ENCODE results near the gene IPO13.

Gene IPO13

DNA sequence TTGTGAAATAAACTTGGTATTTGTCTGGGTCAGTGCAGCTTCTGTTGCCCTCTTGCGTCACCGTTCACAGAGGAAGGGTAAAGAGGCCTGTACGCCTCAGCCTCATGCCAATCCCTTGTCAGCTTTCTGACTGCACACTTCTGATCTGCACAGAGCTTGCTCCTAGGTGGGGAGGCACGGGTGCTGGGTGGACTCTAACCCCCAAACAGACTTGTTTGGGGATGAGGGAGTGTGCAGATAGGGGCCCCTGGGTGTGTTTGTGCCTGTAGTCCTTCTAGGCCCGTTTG is 31.5 kb downstream of the IPO13 start:
- peak overlapping the region; percentile 93 for H3K4me2 ChIP-seq (ENCODE audit: low read depth, low read length, poor library complexity, severe bottlenecking)
- no peaks in the 10 kb centered on the region for H3K36me3 ChIP-seq (ENCODE audit: insufficient read depth, low read length)
- peak overlapping the region; percentile 72 for H3K9ac ChIP-seq (ENCODE audit: low read depth, low read length, poor library complexity, severe bottlenecking)

DNA sequence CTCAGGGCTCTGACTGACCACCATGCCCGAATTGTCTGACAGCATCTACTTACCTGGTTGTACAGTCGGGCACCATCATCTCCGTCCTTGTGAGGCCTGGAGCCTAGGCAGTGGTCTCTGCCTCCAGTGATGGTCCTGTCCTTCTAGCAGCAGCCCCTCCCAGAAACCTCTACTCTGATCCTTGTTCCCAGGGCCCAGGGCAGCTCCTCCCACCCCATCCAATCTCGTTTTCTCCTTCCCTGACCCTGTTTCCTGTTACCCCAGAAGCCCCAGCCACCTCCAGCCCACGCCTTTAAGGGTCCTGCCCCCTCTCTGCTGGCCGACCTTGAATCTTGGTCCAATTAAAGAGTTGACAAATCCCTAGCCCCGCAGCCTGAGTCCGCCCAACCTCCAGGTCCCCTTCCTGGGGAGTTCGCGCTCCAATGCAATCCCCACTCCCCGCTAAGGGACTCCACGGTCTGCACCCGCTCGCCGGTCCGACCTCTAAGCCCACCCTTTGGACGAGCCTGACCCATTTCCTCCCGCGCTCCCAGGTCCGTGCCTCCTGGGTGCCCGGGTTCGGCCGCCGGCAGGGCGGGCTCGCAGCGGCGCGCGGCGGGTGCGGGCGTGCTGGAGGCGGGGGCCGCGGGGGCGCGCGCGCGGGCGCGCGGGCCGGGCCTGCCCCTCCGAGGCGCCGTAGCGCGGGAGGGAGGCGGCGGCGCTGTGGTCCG is 32.0 kb downstream of the IPO13 start, which contains the start of gene B4GALT2:
Gene B4GALT2, plus strand, starts transcription at position 660 of the 710 bp plus-strand sequence. CDS start 1,951 bp downstream, outside the sequence.
- H3K36me3 ChIP-seq (ENCODE audit: insufficient read depth, low read length) = no peaks in the 10 kb centered on the region

More for the DNA sequence above, 31.5 kb downstream of the IPO13 start:
- Histone ChIP-seq H2AFZ (ENCODE audit: low read length) (no peak overlapping the region), H3K9me2 (replicated peaks; ENCODE audit: low read depth, low read length) (no peaks in the 10 kb centered on the region), H3K4me1 (ENCODE audit: insufficient read depth, low read length, poor library complexity, severe bottlenecking) (peaks cover 54% of the 10 kb centered on the region), H3K79me2 (ENCODE audit: insufficient read depth, low read length) (peaks cover 47% of the 10 kb centered on the region), H3F3A (ENCODE audit: low read depth) (no peaks in the 10 kb centered on the region; the same call in 1 of the 2 replicates), H3K27me3 (ENCODE audit: insufficient read depth, low read length, poor library complexity, severe bottlenecking) (no peaks in the 10 kb centered on the region), H3K4me3 (ENCODE audit: low read length, poor library complexity, severe bottlenecking) (peak overlapping the region; percentile 78), H3K9me3 (ENCODE audit: insufficient read depth, low read depth, low read length) (no peaks in the 10 kb centered on the region), H4K20me1 (ENCODE audit: insufficient read depth, low read length, poor library complexity, severe bottlenecking) (peaks cover 36% of the 10 kb centered on the region)
- TF ChIP-seq EZH2phosphoT487 (IDR thresholded peaks at IDR 0.05; ENCODE audit: borderline replicate concordance) = no peak
- TF ChIP-seq, protein P1, sequence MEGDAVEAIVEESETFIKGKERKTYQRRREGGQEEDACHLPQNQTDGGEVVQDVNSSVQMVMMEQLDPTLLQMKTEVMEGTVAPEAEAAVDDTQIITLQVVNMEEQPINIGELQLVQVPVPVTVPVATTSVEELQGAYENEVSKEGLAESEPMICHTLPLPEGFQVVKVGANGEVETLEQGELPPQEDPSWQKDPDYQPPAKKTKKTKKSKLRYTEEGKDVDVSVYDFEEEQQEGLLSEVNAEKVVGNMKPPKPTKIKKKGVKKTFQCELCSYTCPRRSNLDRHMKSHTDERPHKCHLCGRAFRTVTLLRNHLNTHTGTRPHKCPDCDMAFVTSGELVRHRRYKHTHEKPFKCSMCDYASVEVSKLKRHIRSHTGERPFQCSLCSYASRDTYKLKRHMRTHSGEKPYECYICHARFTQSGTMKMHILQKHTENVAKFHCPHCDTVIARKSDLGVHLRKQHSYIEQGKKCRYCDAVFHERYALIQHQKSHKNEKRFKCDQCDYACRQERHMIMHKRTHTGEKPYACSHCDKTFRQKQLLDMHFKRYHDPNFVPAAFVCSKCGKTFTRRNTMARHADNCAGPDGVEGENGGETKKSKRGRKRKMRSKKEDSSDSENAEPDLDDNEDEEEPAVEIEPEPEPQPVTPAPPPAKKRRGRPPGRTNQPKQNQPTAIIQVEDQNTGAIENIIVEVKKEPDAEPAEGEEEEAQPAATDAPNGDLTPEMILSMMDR (conservative IDR thresholded peaks at IDR 0.05; ENCODE audit: low read length) = no peak

DNA sequence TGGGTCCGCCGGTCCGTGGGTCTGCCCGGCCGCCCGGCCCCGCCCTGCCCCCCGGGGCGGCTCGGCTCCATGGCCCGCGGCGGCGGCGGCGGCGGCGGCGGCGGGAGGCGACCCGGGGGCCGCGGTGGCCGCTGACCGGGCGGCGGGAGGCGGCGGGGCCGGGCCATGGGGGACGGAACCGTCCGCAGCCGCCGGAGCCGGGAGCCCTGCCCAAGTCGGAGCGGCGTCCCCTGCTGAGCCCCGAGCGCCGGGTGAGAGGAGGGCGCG is 32.4 kb downstream of the IPO13 start:
- Histone ChIP-seq H4K20me1 (ENCODE audit: insufficient read depth, low read length, poor library complexity, severe bottlenecking) (peaks cover 36% of the 10 kb centered on the region), H3K36me3 (ENCODE audit: insufficient read depth, low read length) (no peaks in the 10 kb centered on the region), H3K79me2 (ENCODE audit: insufficient read depth, low read length) (peaks cover 47% of the 10 kb centered on the region), H3K4me3 (ENCODE audit: low read length, poor library complexity, severe bottlenecking) (peak overlapping the region; percentile 74), H3K4me1 (ENCODE audit: insufficient read depth, low read length, poor library complexity, severe bottlenecking) (peaks cover 47% of the 10 kb centered on the region), H3K4me2 (ENCODE audit: low read depth, low read length, poor library complexity, severe bottlenecking) (peak overlapping the region; percentile 70), H3K9me2 (replicated peaks; ENCODE audit: low read depth, low read length) (no peaks in the 10 kb centered on the region), H3K27me3 (ENCODE audit: insufficient read depth, low read length, poor library complexity, severe bottlenecking) (no peaks in the 10 kb centered on the region), H3K9me3 (ENCODE audit: insufficient read depth, low read depth, low read length) (no peaks in the 10 kb centered on the region), H3F3A (ENCODE audit: low read depth) (no peaks in the 10 kb centered on the region), H2AFZ (ENCODE audit: low read length) (peak overlapping the region; percentile 59; the same call in 1 of the 2 replicates), H3K9ac (ENCODE audit: low read depth, low read length, poor library complexity, severe bottlenecking) (peak overlapping the region; percentile 81)
- TF ChIP-seq EZH2phosphoT487 (IDR thresholded peaks at IDR 0.05; ENCODE audit: borderline replicate concordance) = no peak
- TF ChIP-seq, protein P1 (conservative IDR thresholded peaks at IDR 0.05; ENCODE audit: low read length) = no peak

More for the DNA sequence above, 32.0 kb downstream of the IPO13 start, which contains the start of gene B4GALT2:
- TF ChIP-seq, protein P1 (conservative IDR thresholded peaks at IDR 0.05; ENCODE audit: low read length) = no peak
- TF ChIP-seq EZH2phosphoT487 (IDR thresholded peaks at IDR 0.05; ENCODE audit: borderline replicate concordance) = no peak
- H3K4me1 ChIP-seq (ENCODE audit: insufficient read depth, low read length, poor library complexity, severe bottlenecking) = peaks cover 51% of the 10 kb centered on the region
- H4K20me1 ChIP-seq (ENCODE audit: insufficient read depth, low read length, poor library complexity, severe bottlenecking) = peaks cover 36% of the 10 kb centered on the region
- no peaks in the 10 kb centered on the region for H3K27me3 ChIP-seq (ENCODE audit: insufficient read depth, low read length, poor library complexity, severe bottlenecking)
- peak within 1 kb of the TSS; percentile 81 for H3K9ac ChIP-seq (ENCODE audit: low read depth, low read length, poor library complexity, severe bottlenecking)
- H3K79me2 ChIP-seq (ENCODE audit: insufficient read depth, low read length) = peaks cover 47% of the 10 kb centered on the region
- no peaks in the 10 kb centered on the region for H3K9me3 ChIP-seq (ENCODE audit: insufficient read depth, low read depth, low read length)
- H3K4me2 ChIP-seq (ENCODE audit: low read depth, low read length, poor library complexity, severe bottlenecking) = peak within 1 kb of the TSS; percentile 93
- peak within 1 kb of the TSS; percentile 59; the same call in 1 of the 2 replicates for H2AFZ ChIP-seq (ENCODE audit: low read length)
- H3F3A ChIP-seq (ENCODE audit: low read depth) = no peaks in the 10 kb centered on the region; the same call in 1 of the 2 replicates
- H3K9me2 ChIP-seq (replicated peaks; ENCODE audit: low read depth, low read length) = no peaks in the 10 kb centered on the region
- H3K4me3 ChIP-seq (ENCODE audit: low read length, poor library complexity, severe bottlenecking) = peak within 1 kb of the TSS; percentile 78
